HepG2 (cell line): ENCODE results near the gene SETD1A. TPM values are rescaled to one million over a fixed set of nuclear protein-coding genes. Genes with fewer than 3 reads are reported as not detected.
A peak's percentile ranks its signal among the peaks of the same experiment; 100 is the strongest.

Source experiments
- ARID5B ChIP-seq: IDR thresholded peaks from 2 replicates; pipeline ENCODE4 v1.4.0; 2020; ENCODE audit warnings: mild to moderate bottlenecking, missing genetic modification reagents
- DBP ChIP-seq: sonication (generic); formaldehyde crosslinking; IDR thresholded peaks from 2 replicates; pipeline ENCODE4 v1.4.0; 2020; ENCODE audit warnings: missing genetic modification reagents; ENCODE audit errors: not compliant biosample characterization
- EEA1 ChIP-seq: sonication (generic); formaldehyde crosslinking; IDR thresholded peaks from 2 replicates; pipeline ENCODE4 v1.5.1; 2020; ENCODE audit warnings: mild to moderate bottlenecking, missing genetic modification reagents, borderline replicate concordance
- HES4 ChIP-seq: sonication (generic); formaldehyde crosslinking; IDR thresholded peaks from 2 replicates; pipeline ENCODE4 v1.9.0; 2021; ENCODE audit warnings: mild to moderate bottlenecking, missing genetic modification reagents, borderline replicate concordance
- KDM2A ChIP-seq: sonication (generic); formaldehyde crosslinking; IDR thresholded peaks from 2 replicates; pipeline ENCODE4 v1.4.0; 2020; ENCODE audit warnings: low read depth, missing genetic modification reagents, borderline replicate concordance
- PAXIP1 ChIP-seq: sonication (generic); formaldehyde crosslinking; conservative IDR thresholded peaks from 2 replicates; pipeline ENCODE4 v1.4.0; 2020; ENCODE audit warnings: mild to moderate bottlenecking, missing genetic modification reagents, moderate library complexity
- PHF21A ChIP-seq: sonication (generic); formaldehyde crosslinking; IDR thresholded peaks from 2 replicates; pipeline ENCODE4 v1.5.0; 2020; ENCODE audit warnings: mild to moderate bottlenecking, missing genetic modification reagents
- THAP8 ChIP-seq: sonication (generic); formaldehyde crosslinking; IDR thresholded peaks from 2 replicates; pipeline ENCODE4 v1.5.1; 2020; ENCODE audit warnings: missing genetic modification reagents, mild to moderate bottlenecking, borderline replicate concordance
- ZNF224 ChIP-seq: sonication (generic); formaldehyde crosslinking; IDR thresholded peaks from 2 replicates; pipeline ENCODE4 v1.5.0; 2020; ENCODE audit warnings: mild to moderate bottlenecking, missing genetic modification reagents
- ZNF501 ChIP-seq: sonication (generic); formaldehyde crosslinking; IDR thresholded peaks from 2 replicates; pipeline ENCODE4 v1.5.1; 2020; ENCODE audit warnings: mild to moderate bottlenecking, moderate library complexity, missing genetic modification reagents
- ZNF580 ChIP-seq: IDR thresholded peaks from 2 replicates; pipeline ENCODE4 v1.6.1; 2016; ENCODE audit warnings: low read depth, borderline replicate concordance
- ZNF652 ChIP-seq: IDR thresholded peaks from 2 replicates; pipeline ENCODE4 v1.6.1; 2016; ENCODE audit warnings: low read depth, borderline replicate concordance
- ZNF792 ChIP-seq: IDR thresholded peaks from 2 replicates; pipeline ENCODE4 v1.6.1; 2016
- ZNF878 ChIP-seq: sonication (generic); formaldehyde crosslinking; IDR thresholded peaks from 2 replicates; pipeline ENCODE4 v1.8.1; 2023; ENCODE audit warnings: mild to moderate bottlenecking, missing genetic modification reagents, moderate library complexity
- polyA plus RNA-seq, 8 experiments: library from polyadenylated mRNA; depleted of rRNA in 3 of 8; stranded (reverse) in 7 of 8; unstranded in 1 of 8; fragments of >200 nt; fragmentation: Illumina TruSeq in 4 of 8; extraction: Trizol in 4 of 8; gene quantifications; 2 replicates each; pipeline versions ENCODE4 v1.2.1 to v1.2.3, GENCODE V29; 2011 to 2016; ENCODE audit warnings: low read depth in 4 of 8, missing spikeins in 1 of 8, mixed read lengths in 1 of 8; ENCODE audit not compliant: insufficient read depth in 1 of 8
- total RNA-seq, 5 experiments: library from RNA; depleted of rRNA; stranded (reverse); fragments of >200 nt; fragmentation: Illumina TruSeq; extraction: Trizol; gene quantifications; 2 replicates each; pipeline ENCODE4 v1.2.3, GENCODE V29; 2016; ENCODE audit warnings: low read depth in 1 of 5

Gene SETD1A
- total and polyA plus RNA-seq, 2 of the 13 experiments (the other 11 are each of a cell fraction or from before 2014, with no cell fraction given) = 3.8 to 5.6 TPM

GRCh38 chr16:30996324-30996984, 38.9 kb downstream of the SETD1A start (continued):
- peak; percentile 90 for TF ChIP-seq PAXIP1 (CRISPR knock-in tag)
- TF ChIP-seq ZNF652 (CRISPR knock-in tag) = peak; percentile 24; the same call in 1 of the 2 replicates
- TF ChIP-seq DBP (CRISPR knock-in tag) = no peak
- peak; percentile 70 for TF ChIP-seq ARID5B (CRISPR knock-in tag)
- TF ChIP-seq PHF21A (CRISPR knock-in tag) = peak; percentile 52; the same call in 1 of the 2 replicates
- TF ChIP-seq ZNF501 (CRISPR knock-in tag) = no peak; the same call in 1 of the 2 replicates
- TF ChIP-seq HES4 (CRISPR knock-in tag) = peak; percentile 59; the same call in 1 of the 2 replicates
- peak; percentile 44; the same call in 1 of the 2 replicates for TF ChIP-seq ZNF792 (CRISPR knock-in tag)
- TF ChIP-seq ZNF580 (CRISPR knock-in tag) = peak; percentile 60; the same call in 1 of the 2 replicates
- no peak for TF ChIP-seq ZNF878
- TF ChIP-seq EEA1 (CRISPR knock-in tag) = peak; percentile 8; the same call in 1 of the 2 replicates
- TF ChIP-seq ZNF224 (CRISPR knock-in tag) = no peak
- TF ChIP-seq THAP8 (CRISPR knock-in tag) = 0 out of 2 replicates have a peak, but pooled peaks have one; percentile 36
- peak; percentile 32; the same call in 1 of the 2 replicates for TF ChIP-seq KDM2A (CRISPR knock-in tag)
